Measurements from ENCODE around the gene ISM1.

DNA sequence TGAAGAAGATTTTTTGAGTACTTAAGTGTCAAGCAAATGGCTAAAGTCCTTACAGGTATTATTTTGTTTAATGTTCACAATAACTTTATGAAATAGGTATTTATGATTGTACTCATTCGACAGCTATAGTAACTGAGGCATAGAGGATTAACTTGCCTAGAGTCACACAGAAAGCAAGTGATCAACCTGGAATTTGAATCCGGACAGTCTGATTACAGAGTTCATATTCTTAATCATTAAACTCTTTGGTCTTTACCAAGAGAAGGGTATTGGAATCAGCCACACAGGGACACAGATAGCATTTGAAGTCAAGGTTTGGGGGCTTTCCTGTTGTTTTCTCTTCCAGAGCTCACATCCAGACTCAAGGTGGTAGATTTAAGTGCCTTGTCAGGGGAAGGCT lies 69.7 kb downstream of the ISM1 start:
- TF ChIP-seq POLR2A (IDR thresholded peaks at IDR 0.05): no peak
- TF ChIP-seq, protein P1, sequence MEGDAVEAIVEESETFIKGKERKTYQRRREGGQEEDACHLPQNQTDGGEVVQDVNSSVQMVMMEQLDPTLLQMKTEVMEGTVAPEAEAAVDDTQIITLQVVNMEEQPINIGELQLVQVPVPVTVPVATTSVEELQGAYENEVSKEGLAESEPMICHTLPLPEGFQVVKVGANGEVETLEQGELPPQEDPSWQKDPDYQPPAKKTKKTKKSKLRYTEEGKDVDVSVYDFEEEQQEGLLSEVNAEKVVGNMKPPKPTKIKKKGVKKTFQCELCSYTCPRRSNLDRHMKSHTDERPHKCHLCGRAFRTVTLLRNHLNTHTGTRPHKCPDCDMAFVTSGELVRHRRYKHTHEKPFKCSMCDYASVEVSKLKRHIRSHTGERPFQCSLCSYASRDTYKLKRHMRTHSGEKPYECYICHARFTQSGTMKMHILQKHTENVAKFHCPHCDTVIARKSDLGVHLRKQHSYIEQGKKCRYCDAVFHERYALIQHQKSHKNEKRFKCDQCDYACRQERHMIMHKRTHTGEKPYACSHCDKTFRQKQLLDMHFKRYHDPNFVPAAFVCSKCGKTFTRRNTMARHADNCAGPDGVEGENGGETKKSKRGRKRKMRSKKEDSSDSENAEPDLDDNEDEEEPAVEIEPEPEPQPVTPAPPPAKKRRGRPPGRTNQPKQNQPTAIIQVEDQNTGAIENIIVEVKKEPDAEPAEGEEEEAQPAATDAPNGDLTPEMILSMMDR (IDR thresholded peaks at IDR 0.05): no peak
